ENCODE data around the gene NBAS. TPM values are rescaled to one million over a fixed set of nuclear protein-coding genes. Genes with fewer than 3 reads are reported as not detected.
A peak's percentile ranks its signal among the peaks of the same experiment; 100 is the strongest.

Gene NBAS
- total and polyA plus RNA-seq, 2 of the 4 experiments (the other 2 are of a cell fraction): 22.3 to 105 TPM

- TF ChIP-seq MAFK (IDR thresholded peaks at IDR 0.05; ENCODE audit: low read depth, low read length) (0 out of 2 replicates have a peak, but pooled peaks have one; percentile 29), MXI1 (IDR thresholded peaks at IDR 0.05; ENCODE audit: borderline replicate concordance, low read depth, low read length) (no peak), RCOR1 (IDR thresholded peaks at IDR 0.05; ENCODE audit: insufficient replicate concordance, low read length) (no peak), CHD1 (IDR thresholded peaks at IDR 0.05; ENCODE audit: low read depth, low read length) (no peak)
- H2BK15ac ChIP-seq (ENCODE audit: low read depth, low read length): no peak overlapping the region
- POLR2A ChIA-PET (ENCODE audit: unreplicated experiment): no interaction called here
Measured at GRCh38 chr2:15486770-15487169, 74.4 kb downstream of the NBAS start.

More at GRCh38 chr2:15486770-15487169, 74.4 kb downstream of the NBAS start:
- no peak overlapping the region for H4K91ac ChIP-seq (ENCODE audit: insufficient read depth, low read depth, low read length)
- no CpG with 5 or more reads among the region's 2 CpGs for WGBS, 2 experiments (ENCODE audit: extremely low coverage in 2 of 2, insufficient read length in 1 of 2)
- H3K27ac ChIP-seq (ENCODE audit: insufficient read depth, low read length): no peak overlapping the region
- H4K5ac ChIP-seq (ENCODE audit: low read depth, low read length): no peak overlapping the region
- no peaks in the 10 kb centered on the region for H4K20me1 ChIP-seq (ENCODE audit: insufficient read depth, low read length)
- H3K9ac ChIP-seq (ENCODE audit: low read depth, low read length): no peak overlapping the region
- no TSS peak for BruUV-seq (replicated peaks)
- H2BK5ac ChIP-seq (ENCODE audit: low read depth, low read length, poor library complexity, severe bottlenecking): no peak overlapping the region
- intact Hi-C loops (cut with micrococcal nuclease) (no loop called here), dilution Hi-C loops (cut with HindIII; ENCODE audit: low sequenced_read_pairs, unreplicated experiment) (no loop called here), in situ Hi-C loops (cut with MboI; ENCODE audit: low sequenced_read_pairs) (no loop called here)
- H4K8ac ChIP-seq (ENCODE audit: low read depth in 2 of 2, low read length in 2 of 2): no peak overlapping the region
- H3K4me1 ChIP-seq (ENCODE audit: control insufficient read depth, insufficient read depth, low read length): no peaks in the 10 kb centered on the region
- no peak overlapping the region for H2AFZ ChIP-seq (replicated peaks; ENCODE audit: low read length, poor library complexity)
- no peak overlapping the region for H3K4ac ChIP-seq (ENCODE audit: low read depth, low read length)
- no peak overlapping the region for H3K4me2 ChIP-seq (ENCODE audit: low read depth, low read length)
- no peaks in the 10 kb centered on the region for H3K27me3 ChIP-seq (ENCODE audit: control insufficient read depth, insufficient read depth, low read length)
- ATAC-seq (ENCODE audit: low read depth) (no peak), DNase-seq (no peak)
- no peak overlapping the region for H3K23ac ChIP-seq (ENCODE audit: low read depth, low read length)
- no peak overlapping the region for H2BK120ac ChIP-seq (ENCODE audit: low read depth, low read length)
- no peak overlapping the region for H3K14ac ChIP-seq (replicated peaks; ENCODE audit: low read depth, low read length)
- no peak overlapping the region for H2AK9ac ChIP-seq (replicated peaks; ENCODE audit: low read depth, low read length, poor library complexity)
- no peaks in the 10 kb centered on the region for H3K9me3 ChIP-seq (ENCODE audit: control insufficient read depth, insufficient read depth, low read length)
- H2BK20ac ChIP-seq (ENCODE audit: low read depth, low read length): no peak overlapping the region
- peaks cover 0 to 3% of the 10 kb centered on the region in 2 experiments; a peak in 2 of 4 replicates for H3K79me1 ChIP-seq (ENCODE audit: low read depth in 1 of 2, low read length in 2 of 2)
- H3K36me3 ChIP-seq (ENCODE audit: control insufficient read depth, insufficient read depth, low read length): peaks cover 16% of the 10 kb centered on the region
- CTCF ChIA-PET: no interaction called here
- no peaks in the 10 kb centered on the region for H3K9me1 ChIP-seq (ENCODE audit: insufficient read depth, low read length)
- no peak overlapping the region for H3K4me3 ChIP-seq (ENCODE audit: insufficient read depth, low read depth, low read length)
- no peak overlapping the region for H3K56ac ChIP-seq (ENCODE audit: extremely low read depth, insufficient read depth, low read length)
- no peak overlapping the region for H3K18ac ChIP-seq (ENCODE audit: low read depth, low read length)
- H2AK5ac ChIP-seq (ENCODE audit: low read depth, low read length): no peak overlapping the region

All from IMR-90 (cell line).